ENCODE data around the gene TOR4A.

- TF ChIP-seq POLR2AphosphoS5 (IDR thresholded peaks at IDR 0.05; ENCODE audit: low read depth, low read length) = peak; percentile 74
- no peak for TF ChIP-seq SIN3A (IDR thresholded peaks at IDR 0.05; ENCODE audit: borderline replicate concordance, insufficient read depth, low read length)
- TF ChIP-seq TAF1 (IDR thresholded peaks at IDR 0.05; ENCODE audit: borderline replicate concordance, insufficient read depth, low read length) = 0 out of 2 replicates have a peak, but pooled peaks have one; percentile 40
Observed at GRCh38 chr9:137254624-137255447, 22.7 kb upstream of the TOR4A start, which contains the start of gene NELFB.

Data from PFSK-1 (cell line).